HepG2 (cell line): ENCODE measurements around the gene R3HDM4. TPM values are rescaled to one million over a fixed set of nuclear protein-coding genes. Genes with fewer than 3 reads are reported as not detected.

Experiments used
- FOXJ3 ChIP-seq: sonication (generic); formaldehyde crosslinking; IDR thresholded peaks from 2 replicates; pipeline ENCODE4 v1.4.0; 2020; ENCODE audit warnings: missing genetic modification reagents, mild to moderate bottlenecking, borderline replicate concordance
- MAF1 ChIP-seq: sonication (generic); formaldehyde crosslinking; IDR thresholded peaks from 2 replicates; pipeline ENCODE4 v1.5.0; 2020; ENCODE audit warnings: missing genetic modification reagents, borderline replicate concordance
- NAIF1 ChIP-seq: sonication (generic); formaldehyde crosslinking; IDR thresholded peaks from 2 replicates; pipeline ENCODE4 v1.5.0; 2020; ENCODE audit warnings: mild to moderate bottlenecking, missing genetic modification reagents, borderline replicate concordance
- NPAS2 ChIP-seq: sonication (generic); formaldehyde crosslinking; IDR thresholded peaks from 2 replicates; pipeline ENCODE4 v1.8.0; 2022; ENCODE audit warnings: mild to moderate bottlenecking, missing genetic modification reagents, borderline replicate concordance
- SKI ChIP-seq: fragments of 450-650 bp; IDR thresholded peaks from one replicate; pipeline ENCODE4 v1.6.1; 2018; ENCODE audit warnings: mild to moderate bottlenecking; ENCODE audit not compliant: partially characterized antibody
- SP5 ChIP-seq: IDR thresholded peaks from 2 replicates; pipeline ENCODE4 v1.6.1; 2016; ENCODE audit warnings: low read depth, borderline replicate concordance
- ZFP1 ChIP-seq: IDR thresholded peaks from 2 replicates; pipeline ENCODE4 v1.6.1; 2016
- ZNF34 ChIP-seq: sonication (generic); formaldehyde crosslinking; IDR thresholded peaks from 2 replicates; pipeline ENCODE4 v1.4.0; 2020; ENCODE audit warnings: mild to moderate bottlenecking, missing genetic modification reagents, borderline replicate concordance
- ZNF441 ChIP-seq: sonication (generic); formaldehyde crosslinking; IDR thresholded peaks from 2 replicates; pipeline ENCODE4 v1.7.0; 2021; ENCODE audit warnings: missing genetic modification reagents, borderline replicate concordance
- ZNF546 ChIP-seq: sonication (generic); formaldehyde crosslinking; conservative IDR thresholded peaks from 2 replicates; pipeline ENCODE4 v1.8.1; 2023; ENCODE audit warnings: mild to moderate bottlenecking, missing genetic modification reagents
- ZNF619 ChIP-seq: sonication (generic); formaldehyde crosslinking; IDR thresholded peaks from 2 replicates; pipeline ENCODE4 v1.4.0; 2020; ENCODE audit warnings: mild to moderate bottlenecking, missing genetic modification reagents
- ZNF709 ChIP-seq: sonication (generic); formaldehyde crosslinking; IDR thresholded peaks from 2 replicates; pipeline ENCODE4 v1.5.0; 2020; ENCODE audit warnings: mild to moderate bottlenecking, missing genetic modification reagents
- ZNF749 ChIP-seq: sonication (generic); formaldehyde crosslinking; IDR thresholded peaks from 2 replicates; pipeline ENCODE4 v1.8.0; 2022; ENCODE audit warnings: mild to moderate bottlenecking, missing genetic modification reagents, moderate library complexity, borderline replicate concordance
- ZNF850 ChIP-seq: sonication (generic); formaldehyde crosslinking; conservative IDR thresholded peaks from 2 replicates; pipeline ENCODE4 v1.9.0; 2021; ENCODE audit warnings: mild to moderate bottlenecking, missing genetic modification reagents
- ZNF883 ChIP-seq: sonication (generic); formaldehyde crosslinking; IDR thresholded peaks from 2 replicates; pipeline ENCODE4 v1.5.1; 2020; ENCODE audit warnings: mild to moderate bottlenecking, missing genetic modification reagents; ENCODE audit errors: not compliant biosample characterization
- ZSCAN9 ChIP-seq: IDR thresholded peaks from 2 replicates; pipeline ENCODE4 v1.6.1; 2016; ENCODE audit warnings: borderline replicate concordance
- polyA plus RNA-seq, 8 experiments: library from polyadenylated mRNA; depleted of rRNA in 3 of 8; stranded (reverse) in 7 of 8; unstranded in 1 of 8; fragments of >200 nt; fragmentation: Illumina TruSeq in 4 of 8; extraction: Trizol in 4 of 8; gene quantifications; 2 replicates each; pipeline versions ENCODE4 v1.2.1 to v1.2.3, GENCODE V29; 2011 to 2016; ENCODE audit warnings: low read depth in 4 of 8, missing spikeins in 1 of 8, mixed read lengths in 1 of 8; ENCODE audit not compliant: insufficient read depth in 1 of 8
- total RNA-seq, 5 experiments: library from RNA; depleted of rRNA; stranded (reverse); fragments of >200 nt; fragmentation: Illumina TruSeq; extraction: Trizol; gene quantifications; 2 replicates each; pipeline ENCODE4 v1.2.3, GENCODE V29; 2016; ENCODE audit warnings: low read depth in 1 of 5
- TF ChIP-seq, protein P1 (sequence below): sonication (generic); formaldehyde crosslinking; conservative IDR thresholded peaks from 2 replicates; pipeline ENCODE4 v1.8.0; 2022; ENCODE audit warnings: mild to moderate bottlenecking, moderate library complexity, missing genetic modification reagents
- TF ChIP-seq, protein P2 (sequence below): sonication (generic); formaldehyde crosslinking; conservative IDR thresholded peaks from 2 replicates; pipeline ENCODE4 v1.8.0; 2022; ENCODE audit warnings: low read depth, missing genetic modification reagents
- TF ChIP-seq, protein P3 (sequence below): sonication (generic); formaldehyde crosslinking; IDR thresholded peaks from 2 replicates; pipeline ENCODE4 v1.5.1; 2020; ENCODE audit warnings: mild to moderate bottlenecking, missing genetic modification reagents
- TF ChIP-seq, protein P4 (sequence below): sonication (generic); formaldehyde crosslinking; IDR thresholded peaks from 2 replicates; pipeline ENCODE4 v1.5.0; 2020; ENCODE audit warnings: mild to moderate bottlenecking, missing genetic modification reagents

R3HDM4 gene
- total and polyA plus RNA-seq, 2 of the 13 experiments (the other 11 are each of a cell fraction or from before 2014, with no cell fraction given) = 26.2 to 26.9 TPM

DNA sequence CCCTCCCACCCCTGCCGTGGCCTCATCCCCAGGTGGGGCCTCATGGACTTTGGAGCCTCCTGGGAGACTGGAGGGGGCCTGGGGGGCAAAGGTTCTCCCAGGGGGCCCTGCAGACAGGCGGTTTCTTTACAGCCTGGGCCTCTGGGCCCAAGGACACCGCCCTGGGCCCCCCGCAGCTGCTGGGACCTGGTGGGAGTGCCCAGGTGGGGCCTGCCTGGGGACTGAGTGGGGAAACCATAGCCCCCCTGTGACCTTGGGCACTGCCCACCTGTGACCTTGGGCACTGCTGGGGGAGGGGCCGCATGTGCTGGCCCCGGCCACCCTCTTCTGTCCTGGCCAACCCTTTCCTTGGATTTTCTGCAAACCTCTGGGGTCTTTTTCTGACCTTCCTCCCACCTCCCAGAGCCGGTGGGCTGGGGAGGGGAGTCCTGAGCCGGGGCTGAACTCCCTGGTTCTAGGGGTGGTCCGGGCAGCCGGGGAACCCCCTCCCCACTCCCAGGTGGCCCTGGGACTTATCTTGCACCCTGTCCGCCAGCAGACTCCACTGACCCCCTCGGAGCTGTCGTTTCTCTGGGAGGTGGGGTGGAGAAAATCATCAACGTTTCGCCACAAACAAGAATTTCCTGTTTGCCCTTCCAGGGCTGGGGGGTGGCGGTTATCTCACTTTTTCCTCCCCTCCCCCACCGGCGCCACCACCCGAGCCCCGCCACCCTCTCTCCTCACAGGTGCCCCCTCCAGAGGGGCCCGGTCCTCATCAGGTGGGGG lies 39.8 kb upstream of the R3HDM4 start (continued):
- TF ChIP-seq, protein P1, sequence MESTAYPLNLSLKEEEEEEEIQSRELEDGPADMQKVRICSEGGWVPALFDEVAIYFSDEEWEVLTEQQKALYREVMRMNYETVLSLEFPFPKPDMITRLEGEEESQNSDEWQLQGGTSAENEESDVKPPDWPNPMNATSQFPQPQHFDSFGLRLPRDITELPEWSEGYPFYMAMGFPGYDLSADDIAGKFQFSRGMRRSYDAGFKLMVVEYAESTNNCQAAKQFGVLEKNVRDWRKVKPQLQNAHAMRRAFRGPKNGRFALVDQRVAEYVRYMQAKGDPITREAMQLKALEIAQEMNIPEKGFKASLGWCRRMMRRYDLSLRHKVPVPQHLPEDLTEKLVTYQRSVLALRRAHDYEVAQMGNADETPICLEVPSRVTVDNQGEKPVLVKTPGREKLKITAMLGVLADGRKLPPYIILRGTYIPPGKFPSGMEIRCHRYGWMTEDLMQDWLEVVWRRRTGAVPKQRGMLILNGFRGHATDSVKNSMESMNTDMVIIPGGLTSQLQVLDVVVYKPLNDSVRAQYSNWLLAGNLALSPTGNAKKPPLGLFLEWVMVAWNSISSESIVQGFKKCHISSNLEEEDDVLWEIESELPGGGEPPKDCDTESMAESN (CRISPR knock-in tag) = no peak; the same call in 1 of the 2 replicates
- TF ChIP-seq MAF1 (CRISPR knock-in tag) = peak; percentile 84; the same call in 1 of the 2 replicates
- no peak for TF ChIP-seq NAIF1
- peak; percentile 69; the same call in 1 of the 2 replicates for TF ChIP-seq ZNF709 (CRISPR knock-in tag)
- no peak; the same call in 1 of the 2 replicates for TF ChIP-seq ZNF441 (CRISPR knock-in tag)
- peak; percentile 93 for TF ChIP-seq FOXJ3 (CRISPR knock-in tag)
- peak; percentile 96 for TF ChIP-seq SP5
- TF ChIP-seq, protein P2, sequence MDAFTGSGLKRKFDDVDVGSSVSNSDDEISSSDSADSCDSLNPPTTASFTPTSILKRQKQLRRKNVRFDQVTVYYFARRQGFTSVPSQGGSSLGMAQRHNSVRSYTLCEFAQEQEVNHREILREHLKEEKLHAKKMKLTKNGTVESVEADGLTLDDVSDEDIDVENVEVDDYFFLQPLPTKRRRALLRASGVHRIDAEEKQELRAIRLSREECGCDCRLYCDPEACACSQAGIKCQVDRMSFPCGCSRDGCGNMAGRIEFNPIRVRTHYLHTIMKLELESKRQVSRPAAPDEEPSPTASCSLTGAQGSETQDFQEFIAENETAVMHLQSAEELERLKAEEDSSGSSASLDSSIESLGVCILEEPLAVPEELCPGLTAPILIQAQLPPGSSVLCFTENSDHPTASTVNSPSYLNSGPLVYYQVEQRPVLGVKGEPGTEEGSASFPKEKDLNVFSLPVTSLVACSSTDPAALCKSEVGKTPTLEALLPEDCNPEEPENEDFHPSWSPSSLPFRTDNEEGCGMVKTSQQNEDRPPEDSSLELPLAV (CRISPR knock-in tag) = no peak
- TF ChIP-seq SKI = peak; percentile 93
- TF ChIP-seq ZNF546 (CRISPR knock-in tag) = no peak; the same call in 1 of the 2 replicates
- TF ChIP-seq ZNF883 (CRISPR knock-in tag) = no peak
- TF ChIP-seq, protein P3, sequence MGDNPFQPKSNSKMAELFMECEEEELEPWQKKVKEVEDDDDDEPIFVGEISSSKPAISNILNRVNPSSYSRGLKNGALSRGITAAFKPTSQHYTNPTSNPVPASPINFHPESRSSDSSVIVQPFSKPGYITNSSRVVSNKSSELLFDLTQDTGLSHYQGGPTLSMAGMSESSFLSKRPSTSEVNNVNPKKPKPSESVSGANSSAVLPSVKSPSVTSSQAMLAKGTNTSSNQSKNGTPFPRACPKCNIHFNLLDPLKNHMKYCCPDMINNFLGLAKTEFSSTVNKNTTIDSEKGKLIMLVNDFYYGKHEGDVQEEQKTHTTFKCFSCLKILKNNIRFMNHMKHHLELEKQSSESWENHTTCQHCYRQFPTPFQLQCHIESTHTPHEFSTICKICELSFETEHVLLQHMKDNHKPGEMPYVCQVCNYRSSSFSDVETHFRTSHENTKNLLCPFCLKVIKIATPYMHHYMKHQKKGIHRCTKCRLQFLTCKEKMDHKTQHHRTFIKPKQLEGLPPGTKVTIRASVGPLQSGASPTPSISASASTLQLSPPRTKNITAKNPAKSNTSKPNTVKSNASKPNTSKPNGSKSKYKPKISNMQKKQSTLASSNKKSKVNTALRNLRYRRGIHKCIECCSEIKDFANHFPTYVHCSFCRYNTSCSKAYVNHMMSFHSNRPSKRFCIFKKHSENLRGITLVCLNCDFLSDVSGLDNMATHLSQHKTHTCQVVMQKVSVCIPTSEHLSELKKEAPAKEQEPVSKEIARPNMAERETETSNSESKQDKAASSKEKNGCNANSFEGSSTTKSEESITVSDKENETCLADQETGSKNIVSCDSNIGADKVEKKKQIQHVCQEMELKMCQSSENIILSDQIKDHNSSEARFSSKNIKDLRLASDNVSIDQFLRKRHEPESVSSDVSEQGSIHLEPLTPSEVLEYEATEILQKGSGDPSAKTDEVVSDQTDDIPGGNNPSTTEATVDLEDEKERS (CRISPR knock-in tag) = peak; percentile 81; the same call in 1 of the 2 replicates
- no peak for TF ChIP-seq ZNF850 (CRISPR knock-in tag)
- TF ChIP-seq ZNF749 (CRISPR knock-in tag) = no peak
- TF ChIP-seq, protein P4, sequence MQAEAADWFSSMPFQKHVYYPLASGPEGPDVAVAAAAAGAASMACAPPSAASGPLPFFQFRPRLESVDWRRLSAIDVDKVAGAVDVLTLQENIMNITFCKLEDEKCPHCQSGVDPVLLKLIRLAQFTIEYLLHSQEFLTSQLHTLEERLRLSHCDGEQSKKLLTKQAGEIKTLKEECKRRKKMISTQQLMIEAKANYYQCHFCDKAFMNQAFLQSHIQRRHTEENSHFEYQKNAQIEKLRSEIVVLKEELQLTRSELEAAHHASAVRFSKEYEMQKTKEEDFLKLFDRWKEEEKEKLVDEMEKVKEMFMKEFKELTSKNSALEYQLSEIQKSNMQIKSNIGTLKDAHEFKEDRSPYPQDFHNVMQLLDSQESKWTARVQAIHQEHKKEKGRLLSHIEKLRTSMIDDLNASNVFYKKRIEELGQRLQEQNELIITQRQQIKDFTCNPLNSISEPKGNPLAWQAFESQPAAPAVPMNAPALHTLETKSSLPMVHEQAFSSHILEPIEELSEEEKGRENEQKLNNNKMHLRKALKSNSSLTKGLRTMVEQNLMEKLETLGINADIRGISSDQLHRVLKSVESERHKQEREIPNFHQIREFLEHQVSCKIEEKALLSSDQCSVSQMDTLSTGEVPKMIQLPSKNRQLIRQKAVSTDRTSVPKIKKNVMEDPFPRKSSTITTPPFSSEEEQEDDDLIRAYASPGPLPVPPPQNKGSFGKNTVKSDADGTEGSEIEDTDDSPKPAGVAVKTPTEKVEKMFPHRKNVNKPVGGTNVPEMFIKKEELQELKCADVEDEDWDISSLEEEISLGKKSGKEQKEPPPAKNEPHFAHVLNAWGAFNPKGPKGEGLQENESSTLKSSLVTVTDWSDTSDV (CRISPR knock-in tag) = no peak
- TF ChIP-seq ZNF34 (CRISPR knock-in tag) = no peak
- no peak for TF ChIP-seq NPAS2 (CRISPR knock-in tag)
- no peak; the same call in 1 of the 2 replicates for TF ChIP-seq ZFP1 (CRISPR knock-in tag)
- TF ChIP-seq ZNF619 (CRISPR knock-in tag) = peak; percentile 89
- TF ChIP-seq ZSCAN9 (CRISPR knock-in tag) = peak; percentile 64
